ENCODE results near the gene STRN4.
"Not testable (repeated sequence)": the region's sequence is repeated elsewhere in the genome, so short reads cannot be mapped to it uniquely, and the experiment has no call there.

The STRN4 gene, protein sequence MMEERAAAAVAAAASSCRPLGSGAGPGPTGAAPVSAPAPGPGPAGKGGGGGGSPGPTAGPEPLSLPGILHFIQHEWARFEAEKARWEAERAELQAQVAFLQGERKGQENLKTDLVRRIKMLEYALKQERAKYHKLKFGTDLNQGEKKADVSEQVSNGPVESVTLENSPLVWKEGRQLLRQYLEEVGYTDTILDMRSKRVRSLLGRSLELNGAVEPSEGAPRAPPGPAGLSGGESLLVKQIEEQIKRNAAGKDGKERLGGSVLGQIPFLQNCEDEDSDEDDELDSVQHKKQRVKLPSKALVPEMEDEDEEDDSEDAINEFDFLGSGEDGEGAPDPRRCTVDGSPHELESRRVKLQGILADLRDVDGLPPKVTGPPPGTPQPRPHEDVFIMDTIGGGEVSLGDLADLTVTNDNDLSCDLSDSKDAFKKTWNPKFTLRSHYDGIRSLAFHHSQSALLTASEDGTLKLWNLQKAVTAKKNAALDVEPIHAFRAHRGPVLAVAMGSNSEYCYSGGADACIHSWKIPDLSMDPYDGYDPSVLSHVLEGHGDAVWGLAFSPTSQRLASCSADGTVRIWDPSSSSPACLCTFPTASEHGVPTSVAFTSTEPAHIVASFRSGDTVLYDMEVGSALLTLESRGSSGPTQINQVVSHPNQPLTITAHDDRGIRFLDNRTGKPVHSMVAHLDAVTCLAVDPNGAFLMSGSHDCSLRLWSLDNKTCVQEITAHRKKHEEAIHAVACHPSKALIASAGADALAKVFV

DNA sequence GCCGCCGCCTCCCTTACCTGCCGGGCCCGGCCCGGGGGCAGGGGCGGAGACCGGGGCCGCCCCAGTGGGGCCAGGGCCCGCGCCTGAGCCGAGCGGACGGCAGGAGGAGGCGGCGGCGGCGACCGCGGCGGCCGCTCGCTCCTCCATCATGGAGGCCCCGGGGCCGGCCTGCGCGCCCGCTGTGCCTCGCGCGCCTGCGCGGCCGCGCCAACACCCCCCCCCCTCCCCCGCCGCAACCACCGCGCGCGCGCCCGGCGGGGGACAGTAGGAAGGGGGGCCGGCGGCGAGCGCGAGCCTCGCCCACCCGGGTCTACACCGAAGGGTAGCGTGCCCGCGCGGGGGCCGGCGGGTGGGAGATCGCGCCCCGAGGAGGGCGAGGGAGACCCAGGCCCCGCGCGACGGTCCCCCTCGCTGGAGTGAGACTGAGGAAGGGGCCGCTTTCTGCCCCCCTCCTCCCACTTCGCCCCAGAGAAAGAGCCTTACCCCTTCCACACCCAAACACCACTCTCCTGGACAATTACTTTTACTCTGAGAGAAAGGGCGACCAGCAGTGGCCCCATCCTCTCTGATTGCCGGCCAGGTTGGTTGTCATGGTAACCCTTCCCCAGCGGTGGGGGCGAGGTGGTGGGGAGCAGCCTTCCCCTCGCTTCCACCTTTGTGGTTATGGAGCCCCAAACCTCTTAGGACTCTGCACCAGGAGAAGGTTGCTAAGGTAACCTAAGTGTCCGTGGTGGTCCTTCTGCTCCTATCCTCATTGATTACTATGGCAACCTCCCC lies at the start of gene STRN4:
Gene STRN4 (minus strand): TSS at position 170 of the 777 bp plus-strand sequence. CDS start 20 bp downstream, at position 150.
- peak; percentile 68 for DNase-seq

DNA sequence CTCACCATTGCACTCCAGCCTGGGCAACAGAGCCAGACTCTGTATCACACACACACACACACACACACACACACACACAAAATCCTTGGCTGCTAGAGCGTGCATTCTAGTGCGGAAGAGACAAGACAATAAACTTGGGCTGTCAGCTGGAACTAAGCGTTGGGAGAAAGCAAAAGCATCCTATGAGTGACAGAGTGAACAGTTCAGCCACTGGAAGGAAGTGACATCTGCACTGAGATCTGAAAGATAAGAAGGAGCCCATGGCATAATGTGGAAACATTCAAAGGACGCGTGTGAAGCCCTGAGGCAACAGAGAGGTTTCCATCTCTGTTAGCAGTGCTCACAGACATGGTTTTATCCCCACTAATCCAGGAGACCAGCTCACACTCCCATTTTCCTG lies 45.7 kb upstream of the STRN4 start:
- DNase-seq = peak; percentile 33

DNA sequence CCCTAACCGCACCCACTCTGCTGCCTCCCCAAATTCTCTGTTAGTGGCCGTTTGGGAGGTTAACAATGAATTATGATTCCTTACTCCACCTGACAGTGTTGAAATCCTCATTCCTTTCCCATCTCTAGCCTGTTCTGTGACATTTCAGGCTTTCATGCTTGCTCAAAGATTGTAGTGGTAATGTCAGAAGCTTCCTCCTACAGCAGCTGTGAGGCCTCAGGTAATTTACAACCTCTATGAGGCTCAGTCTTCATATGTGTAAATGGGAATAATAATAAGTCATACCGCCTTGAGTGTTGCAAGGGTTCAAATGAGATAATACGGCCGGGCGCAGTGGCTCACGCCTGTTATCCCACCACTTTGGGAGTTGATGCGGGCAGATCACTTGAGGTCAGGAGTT lies 43.1 kb upstream of the STRN4 start:
- no peak for DNase-seq

DNA sequence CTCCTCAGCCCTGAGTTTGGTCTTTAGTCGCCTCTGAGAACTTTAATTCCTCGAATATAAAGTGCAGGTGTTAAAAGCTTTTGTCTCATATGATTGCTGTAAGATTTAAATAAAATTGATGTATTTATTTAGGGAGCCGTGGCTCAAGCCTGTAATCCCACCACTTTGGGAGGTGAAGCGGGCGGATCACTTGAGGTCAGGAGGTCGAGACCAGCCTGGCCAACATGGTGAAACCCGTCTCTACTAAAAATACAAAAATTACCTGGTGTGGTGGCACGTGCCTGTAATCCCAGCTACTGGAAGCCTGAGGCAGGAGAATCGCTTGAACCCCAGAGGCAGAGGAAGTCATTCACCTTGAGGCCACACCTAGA lies 42.7 kb upstream of the STRN4 start:
- no peak for DNase-seq

DNA sequence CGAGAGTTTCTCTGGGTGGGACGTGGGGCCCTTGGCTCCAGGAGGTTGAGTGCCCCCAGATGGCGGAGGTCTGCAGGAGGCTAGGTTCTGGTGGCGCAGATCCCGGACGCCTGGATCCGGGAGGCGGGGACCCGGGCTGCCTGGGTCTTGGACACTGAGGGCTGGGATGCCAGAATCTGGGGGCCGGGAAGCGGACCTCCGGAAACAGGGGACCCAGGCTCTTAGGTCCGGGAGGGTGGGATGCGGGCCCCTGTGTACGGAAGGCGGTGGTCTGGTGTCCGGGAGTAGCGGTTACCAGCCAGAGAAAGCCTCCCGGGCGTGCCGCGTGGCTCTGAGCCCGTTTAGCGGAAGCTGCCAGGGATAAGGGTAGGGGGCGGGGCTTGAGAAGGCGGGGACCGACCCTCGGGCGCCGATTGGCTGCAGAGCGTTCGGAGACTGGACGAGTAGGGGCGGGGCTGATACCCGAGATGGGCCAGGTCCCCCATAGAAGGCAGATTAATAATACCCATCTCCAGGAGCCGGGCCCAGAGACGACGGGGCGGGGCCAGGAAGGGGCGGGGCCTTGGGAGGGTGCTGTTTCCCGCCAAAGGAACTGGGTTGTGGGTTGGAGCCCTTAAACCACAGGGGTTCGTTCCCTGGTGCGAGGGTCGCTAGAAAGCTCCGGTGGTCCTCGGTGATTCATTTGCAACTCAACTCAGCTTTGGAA lies 42.2 kb upstream of the STRN4 start, which contains the start of gene SLC1A5:
Gene SLC1A5 (minus strand): TSS at position 333 of the 706 bp plus-strand sequence. CDS start 629 bp downstream, outside the sequence.
- peak; percentile 98 for DNase-seq

DNA sequence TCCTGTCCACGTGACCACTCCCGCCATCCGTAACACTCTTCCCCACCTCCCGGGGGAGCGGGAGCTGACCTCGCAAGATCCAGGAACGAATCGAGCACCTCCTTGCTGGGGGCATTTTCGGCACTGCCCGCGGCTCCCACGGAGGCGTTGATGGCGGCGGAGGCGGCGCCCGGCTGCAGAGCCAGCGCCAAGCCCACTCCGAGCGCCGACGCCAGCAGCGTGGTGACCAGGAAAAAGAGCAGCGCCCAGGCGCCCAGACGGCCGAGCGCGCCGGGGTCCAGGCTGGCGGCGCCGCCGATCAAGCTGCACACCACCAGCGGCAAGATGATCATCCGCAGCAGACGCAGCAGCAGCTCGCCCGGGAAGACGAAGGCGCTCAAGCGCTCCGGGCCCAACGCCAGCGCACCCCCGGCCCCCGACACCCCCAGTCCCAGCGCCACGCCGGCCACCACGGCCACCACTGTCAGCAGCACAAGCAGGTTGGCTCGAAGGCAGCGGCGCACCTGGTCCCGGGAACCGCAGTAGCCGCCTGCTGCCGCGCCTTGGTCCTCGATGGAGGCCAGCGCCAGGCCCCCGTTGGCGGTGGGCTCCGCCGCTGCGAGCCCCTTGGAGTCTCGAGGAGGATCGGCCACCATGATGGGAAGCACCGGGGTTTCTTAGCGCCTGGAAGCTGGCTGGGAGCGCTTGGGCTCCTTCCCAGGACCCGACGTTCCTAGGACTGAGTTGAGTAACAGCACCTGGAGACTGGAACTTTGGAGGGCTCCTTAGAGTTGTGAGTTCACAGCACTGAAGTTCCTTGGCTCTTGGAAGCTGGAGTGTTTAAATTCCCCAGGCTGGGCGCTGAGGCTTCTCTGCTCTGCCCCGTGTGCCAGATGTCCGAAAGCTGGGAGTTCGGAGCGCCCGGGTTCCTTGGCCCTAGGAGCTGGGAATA lies 41.3 kb upstream of the STRN4 start:
- peak; percentile 82 for DNase-seq

DNA sequence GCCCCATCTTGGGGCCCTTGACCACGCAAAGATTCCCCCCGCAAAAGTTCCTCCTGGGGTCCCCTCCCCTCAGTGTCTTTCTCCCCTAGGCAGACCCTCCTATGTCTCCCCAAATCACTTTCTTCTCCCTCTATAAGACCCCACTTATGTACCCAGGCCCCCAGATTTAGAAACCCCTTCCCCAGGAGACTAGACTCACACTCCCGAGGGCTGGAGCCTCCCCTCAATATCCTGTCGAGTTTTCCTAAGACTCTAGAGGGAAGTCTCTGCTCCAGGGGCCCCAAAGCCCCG lies 40.7 kb upstream of the STRN4 start:
- no peak for DNase-seq

DNA sequence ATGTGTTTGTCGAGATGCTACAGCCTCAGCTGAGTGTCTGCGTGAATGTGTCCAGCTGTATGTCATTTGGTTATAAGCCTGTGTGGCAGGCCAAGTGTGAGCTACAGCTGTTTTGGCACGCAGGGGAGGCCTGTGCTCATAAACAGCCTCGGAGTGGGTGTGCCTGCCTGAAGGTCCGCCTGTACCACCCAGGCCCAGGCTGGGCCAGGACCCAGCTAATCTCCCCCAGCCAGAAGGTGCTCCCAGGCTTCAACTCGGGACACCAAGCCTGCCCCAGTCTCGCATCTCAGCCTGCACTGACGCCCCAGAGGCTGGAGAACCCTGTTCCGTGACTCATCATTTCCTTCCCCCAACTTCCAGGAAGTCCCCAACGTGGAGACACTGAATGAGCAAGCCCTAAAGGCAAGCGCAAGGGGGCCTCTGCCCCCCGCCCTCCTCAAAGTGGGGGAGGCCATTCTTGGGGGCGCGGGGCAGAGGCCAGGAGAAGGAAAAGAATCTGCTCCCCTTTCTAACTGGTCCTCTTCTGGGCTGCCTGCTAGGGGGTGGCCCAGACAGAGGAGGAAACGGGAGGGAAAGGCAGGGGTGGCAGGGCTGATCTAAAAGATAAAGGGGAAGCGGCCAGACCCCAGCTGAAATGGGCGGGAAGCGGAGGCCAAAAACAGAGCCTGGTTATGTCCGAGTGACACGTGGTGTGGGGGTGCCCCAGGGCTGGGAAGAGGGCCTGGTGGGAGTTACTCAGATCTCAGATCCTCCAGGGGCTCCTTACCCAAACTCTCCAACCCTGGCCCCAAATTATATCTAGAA lies 40.2 kb upstream of the STRN4 start:
- DNase-seq = peak; percentile 93

DNA sequence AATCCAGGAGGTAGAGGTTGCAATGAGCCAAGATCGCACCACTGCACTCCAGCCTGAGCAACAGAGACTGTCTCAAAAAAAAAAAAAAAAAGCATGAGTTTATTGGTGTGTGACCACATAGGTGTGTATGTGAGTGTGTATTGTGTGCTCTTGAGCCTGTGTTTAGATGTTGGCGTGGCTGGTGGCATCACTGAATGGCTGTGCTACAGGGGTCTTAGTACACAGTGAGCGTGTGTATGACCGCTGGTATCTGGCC lies 39.7 kb upstream of the STRN4 start:
- DNase-seq = no peak

DNA sequence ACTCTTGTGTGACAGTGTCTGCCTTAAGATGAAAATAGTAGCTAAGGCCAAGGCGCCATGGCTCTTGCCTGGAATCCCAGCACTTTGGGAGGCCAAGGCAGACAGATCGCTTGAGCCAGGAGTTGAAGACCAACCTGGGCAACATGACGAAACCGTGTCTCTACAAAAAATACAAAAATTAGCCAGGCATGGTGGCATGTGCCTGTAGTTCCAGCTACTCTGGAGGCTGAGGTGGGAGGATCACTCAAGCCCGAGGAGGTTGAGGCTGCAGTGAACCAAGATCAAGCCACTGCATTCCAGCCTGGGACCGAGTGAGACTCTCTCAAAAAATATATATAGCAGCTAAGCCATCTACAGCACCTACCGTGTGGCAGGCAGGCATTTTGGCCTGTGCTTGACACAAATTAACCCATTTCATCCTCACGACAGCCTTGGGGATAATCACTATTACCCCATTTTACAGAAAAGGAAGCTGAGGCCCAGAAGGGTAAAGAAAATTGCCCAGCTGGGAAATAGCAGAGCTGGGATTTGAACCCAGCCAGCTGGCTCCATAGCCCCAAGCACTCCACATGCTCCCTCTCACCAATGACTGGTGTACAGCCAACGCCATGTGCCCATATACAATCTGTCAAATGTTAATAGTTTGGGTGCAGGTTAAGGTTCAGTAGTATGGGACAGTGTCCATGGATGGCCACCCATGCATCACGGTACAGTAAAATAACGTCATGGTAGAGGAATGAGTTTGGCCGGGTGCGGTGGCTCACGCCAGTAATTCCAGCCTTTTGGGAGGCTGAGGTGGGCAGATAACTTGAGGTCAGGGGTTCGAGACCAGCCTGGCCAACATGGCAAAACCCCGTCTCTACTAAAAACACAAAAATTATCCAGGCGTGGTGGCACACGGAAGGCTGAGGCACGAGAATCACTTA lies 39.1 kb upstream of the STRN4 start:
- no peak for DNase-seq

DNA sequence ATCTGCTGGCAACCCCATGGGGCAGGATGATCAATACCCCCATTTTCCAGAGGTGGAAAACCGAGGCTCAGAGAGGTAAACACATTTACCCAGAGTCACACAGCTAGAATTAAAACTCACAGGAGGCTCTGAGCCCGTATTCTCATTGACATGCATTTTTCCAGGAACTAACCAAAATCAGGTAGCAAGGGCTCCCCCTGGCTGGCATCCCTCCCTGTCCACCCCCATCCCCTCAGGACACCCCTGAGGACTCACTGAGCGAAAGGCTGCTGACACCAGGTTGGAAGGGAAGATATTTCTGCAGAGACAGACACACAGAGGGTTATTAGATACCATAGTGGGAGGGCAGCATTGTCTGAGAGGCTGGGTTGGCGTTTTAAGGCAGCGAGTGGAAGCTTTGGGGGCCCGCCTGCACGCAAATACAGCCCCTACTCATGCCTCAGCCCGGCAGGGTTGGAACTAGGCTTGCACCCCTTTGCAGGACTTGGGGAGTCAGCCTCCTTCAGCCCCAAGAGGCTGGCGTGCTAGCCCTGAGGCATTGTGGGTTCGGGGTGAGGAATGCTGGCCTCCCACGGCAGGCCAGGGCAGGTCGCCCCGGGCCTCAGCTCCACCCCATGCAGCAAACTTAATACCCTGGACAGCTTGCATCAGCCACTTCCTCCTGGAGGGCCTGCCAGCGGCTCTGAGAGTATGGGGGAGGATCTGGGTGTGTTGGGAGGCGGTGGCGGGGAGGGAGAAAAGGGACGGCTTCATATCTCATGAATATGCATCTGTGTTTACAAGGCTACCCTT lies 38.2 kb upstream of the STRN4 start:
- peak; percentile 97 for DNase-seq

DNA sequence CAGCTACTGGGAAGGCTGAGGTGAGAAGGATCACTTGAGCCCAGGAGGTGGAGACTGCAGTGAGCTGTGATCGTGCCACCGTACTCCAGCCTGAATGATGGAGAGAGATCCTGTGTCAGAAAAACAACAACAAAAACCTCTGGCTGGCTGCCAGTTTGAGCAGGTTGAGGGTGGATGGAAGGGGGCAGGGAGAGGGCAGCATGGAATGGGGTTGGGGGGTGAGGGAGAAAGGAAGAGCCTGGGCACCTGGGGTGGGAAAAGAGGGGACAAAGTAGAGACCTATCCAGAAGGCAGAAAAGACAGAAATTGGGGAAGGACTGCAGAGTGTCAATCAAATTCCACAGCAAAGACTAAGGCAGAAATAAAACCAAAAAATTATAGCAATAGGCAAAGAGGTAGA lies 37.4 kb upstream of the STRN4 start:
- DNase-seq = no peak

DNA sequence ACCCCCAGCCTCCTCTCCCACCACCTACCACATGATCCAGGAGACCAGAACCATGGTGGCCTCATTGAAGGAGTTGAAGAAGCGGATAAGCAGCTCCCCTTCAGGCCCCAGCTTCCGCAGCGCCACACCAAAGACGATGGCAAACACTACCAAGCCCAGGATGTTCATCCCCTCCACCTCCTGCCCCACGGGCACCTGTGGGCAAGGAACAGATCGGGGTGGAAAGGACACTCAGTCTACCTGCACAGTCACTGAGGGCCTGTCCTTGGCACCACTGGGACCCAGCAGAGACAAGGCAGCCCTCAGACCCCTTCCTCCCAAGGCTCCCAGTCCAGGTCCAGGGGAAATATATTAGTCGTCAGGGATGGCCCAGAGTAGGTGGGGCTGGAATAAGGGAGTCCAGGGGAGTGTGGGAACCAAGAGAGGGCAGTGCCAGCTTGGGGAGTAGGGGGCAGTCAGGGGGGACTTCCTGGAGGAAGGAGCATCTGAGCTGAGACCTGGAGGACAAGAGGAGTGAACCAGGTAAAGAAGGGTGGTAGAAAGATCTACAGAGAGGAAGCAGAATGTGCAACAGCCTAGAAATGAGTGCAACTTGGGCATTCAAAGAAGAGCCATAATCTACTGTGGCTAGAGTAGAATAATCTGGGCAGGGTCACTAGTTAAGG lies 36.2 kb upstream of the STRN4 start:
- no peak for DNase-seq

DNA sequence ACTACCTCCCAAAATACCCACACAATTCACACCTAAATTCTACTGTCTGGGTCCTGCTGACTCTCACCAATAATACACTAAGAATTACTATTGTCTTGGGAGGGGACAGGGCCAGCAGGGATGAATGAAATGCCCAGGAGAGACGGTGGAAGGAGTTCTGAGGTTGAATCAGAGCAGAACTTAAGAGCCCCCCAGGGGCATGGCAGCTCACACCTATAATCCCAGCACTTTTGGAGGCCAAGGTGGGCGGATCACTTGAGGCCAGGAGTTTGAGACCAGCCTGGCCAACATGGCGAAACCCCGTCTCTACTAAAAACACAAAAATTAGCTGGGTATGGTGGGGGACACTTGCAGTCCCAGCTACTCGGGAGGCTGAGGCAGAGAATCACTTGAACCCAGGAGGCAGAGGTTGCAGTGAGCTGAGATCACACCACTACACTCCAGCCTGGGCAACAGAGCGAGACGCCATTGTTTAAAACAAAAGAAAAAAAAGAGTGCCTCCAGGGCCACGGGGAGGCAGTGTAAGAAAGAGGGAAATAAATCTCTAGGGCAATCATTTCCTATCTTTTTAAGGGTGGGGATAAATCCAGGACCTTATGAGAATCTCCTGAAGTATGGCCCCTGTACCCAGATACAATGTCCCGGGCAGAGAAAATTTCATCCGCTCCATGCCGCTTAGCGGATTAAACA lies 31.9 kb upstream of the STRN4 start:
- DNase-seq = not testable (repeated sequence)

DNA sequence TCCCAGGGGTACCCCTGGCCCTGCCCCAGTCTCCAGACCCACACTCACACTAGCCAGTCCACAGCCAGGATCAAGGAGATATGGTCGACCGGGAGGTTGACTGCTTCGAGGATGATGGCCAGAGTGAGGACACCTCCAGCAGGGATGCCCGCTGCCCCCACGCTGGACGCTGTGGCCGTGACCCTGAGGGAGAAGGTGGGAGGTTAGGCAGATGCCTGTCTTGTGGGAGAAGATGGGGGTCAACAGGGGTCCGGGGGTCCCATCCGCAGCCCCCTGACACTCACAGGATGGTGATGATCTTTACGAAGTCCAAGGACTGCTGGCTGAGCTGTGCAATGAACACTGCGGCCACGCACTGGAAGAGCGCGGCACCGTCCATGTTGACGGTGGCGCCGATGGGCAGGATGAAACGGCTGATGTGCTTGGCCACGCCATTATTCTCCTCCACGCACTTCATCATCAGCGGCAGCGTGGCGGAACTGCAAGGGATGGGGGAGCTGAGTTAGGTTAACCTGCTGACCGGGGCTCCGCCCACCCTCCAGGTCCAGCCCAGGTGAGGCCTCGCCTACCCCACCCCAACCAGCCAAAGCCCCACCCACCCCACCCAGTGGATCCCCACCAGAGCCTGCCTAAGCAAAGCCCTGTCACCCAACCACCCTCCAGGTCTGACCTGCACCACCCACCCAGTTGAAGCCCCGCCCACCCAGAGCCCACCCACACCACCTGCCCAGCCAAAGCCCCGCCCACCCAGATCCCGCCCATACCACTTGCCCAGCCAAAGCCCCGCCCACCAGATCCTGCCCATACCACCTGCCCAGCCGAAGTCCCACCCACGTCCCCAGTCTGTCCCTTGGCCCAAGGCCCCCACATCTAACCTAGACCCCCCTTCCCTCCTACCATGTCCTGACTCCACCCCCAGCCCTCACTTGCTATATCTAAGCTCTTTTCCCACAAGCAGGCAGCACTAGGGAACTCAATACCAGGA lies 31.0 kb upstream of the STRN4 start:
- no peak for DNase-seq

DNA sequence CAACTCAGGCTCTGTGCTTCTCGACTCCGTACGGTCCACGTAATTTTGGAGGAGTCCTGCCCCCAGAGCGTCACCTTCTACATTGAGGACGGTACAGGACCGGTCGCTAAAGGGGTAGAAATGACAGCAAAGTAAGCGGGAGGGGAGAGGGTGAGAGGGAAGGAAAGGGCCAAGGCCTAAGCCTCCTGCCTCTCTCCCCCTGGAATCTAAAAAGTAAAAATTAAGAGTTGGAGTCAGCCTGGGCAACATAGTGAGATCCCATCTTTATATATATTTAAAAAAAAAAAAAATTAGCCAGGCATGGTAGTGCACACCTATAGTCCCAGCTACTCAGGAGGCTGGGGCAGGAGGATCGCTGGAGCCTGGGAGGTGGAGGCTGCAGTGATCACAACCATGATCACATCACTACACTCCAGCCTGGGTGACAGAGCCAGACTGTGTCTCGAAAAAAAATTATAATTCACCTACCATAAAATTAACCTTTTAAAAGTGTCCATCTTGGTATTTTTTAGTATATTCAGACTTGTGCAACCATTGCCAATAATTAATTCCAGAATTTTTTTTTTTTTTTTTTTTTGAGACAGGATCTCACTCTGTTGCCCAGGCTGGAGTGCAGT lies 29.5 kb upstream of the STRN4 start:
- no peak for DNase-seq
